Duodenal mucosa (tissue), 2 donors: Measurements from ENCODE around the gene IRF4.

Source experiments
- H3K27ac ChIP-seq: one replicate; pipeline ENCODE4 v1.7.0; 2013; ENCODE audit warnings: low read depth, low read length
- H3K27me3 ChIP-seq, 2 donors: one replicate each; pipeline ENCODE4 v1.7.0; 2013; ENCODE audit warnings: low read length in 2 of 2, control low read depth in 1 of 2; ENCODE audit not compliant: insufficient read depth in 2 of 2, control insufficient read depth in 1 of 2
- H3K36me3 ChIP-seq, 2 donors: one replicate each; pipeline ENCODE4 v1.7.0; 2013; ENCODE audit warnings: low read length in 2 of 2, control low read depth in 1 of 2; ENCODE audit not compliant: insufficient read depth in 2 of 2, control insufficient read depth in 1 of 2
- H3K4me1 ChIP-seq, 2 donors: one replicate each; pipeline ENCODE4 v1.7.0; 2013; ENCODE audit warnings: low read length in 2 of 2, control low read depth in 1 of 2; ENCODE audit not compliant: insufficient read depth in 2 of 2, control insufficient read depth in 1 of 2
- H3K4me3 ChIP-seq, 2 donors: one replicate each; pipeline ENCODE4 v1.7.0; 2013; ENCODE audit warnings: low read length in 2 of 2, low read depth in 1 of 2
- H3K9ac ChIP-seq, 2 donors: one replicate each; pipeline ENCODE4 v1.7.0; 2013; ENCODE audit warnings: low read length in 2 of 2, low read depth in 1 of 2
- H3K9me3 ChIP-seq, 2 donors: one replicate each; pipeline ENCODE4 v1.7.0; 2013; ENCODE audit warnings: low read length in 2 of 2, control low read depth in 1 of 2; ENCODE audit not compliant: control insufficient read depth in 1 of 2

Gene IRF4

GRCh38 chr6:381742-382461 lies 9.7 kb upstream of the IRF4 start:
- no peak overlapping the region for H3K4me3 ChIP-seq
- H3K9me3 ChIP-seq, result peaks cover 0 to 3% of the 10 kb centered on the region in 2 donors
- H3K9ac ChIP-seq, result no peak overlapping the region
- H3K4me1 ChIP-seq, result no peaks in the 10 kb centered on the region
- H3K27me3 ChIP-seq, result peaks cover 18 to 21% of the 10 kb centered on the region in 2 donors
- no peaks in the 10 kb centered on the region for H3K36me3 ChIP-seq
- H3K27ac ChIP-seq, result no peak overlapping the region

DNA sequence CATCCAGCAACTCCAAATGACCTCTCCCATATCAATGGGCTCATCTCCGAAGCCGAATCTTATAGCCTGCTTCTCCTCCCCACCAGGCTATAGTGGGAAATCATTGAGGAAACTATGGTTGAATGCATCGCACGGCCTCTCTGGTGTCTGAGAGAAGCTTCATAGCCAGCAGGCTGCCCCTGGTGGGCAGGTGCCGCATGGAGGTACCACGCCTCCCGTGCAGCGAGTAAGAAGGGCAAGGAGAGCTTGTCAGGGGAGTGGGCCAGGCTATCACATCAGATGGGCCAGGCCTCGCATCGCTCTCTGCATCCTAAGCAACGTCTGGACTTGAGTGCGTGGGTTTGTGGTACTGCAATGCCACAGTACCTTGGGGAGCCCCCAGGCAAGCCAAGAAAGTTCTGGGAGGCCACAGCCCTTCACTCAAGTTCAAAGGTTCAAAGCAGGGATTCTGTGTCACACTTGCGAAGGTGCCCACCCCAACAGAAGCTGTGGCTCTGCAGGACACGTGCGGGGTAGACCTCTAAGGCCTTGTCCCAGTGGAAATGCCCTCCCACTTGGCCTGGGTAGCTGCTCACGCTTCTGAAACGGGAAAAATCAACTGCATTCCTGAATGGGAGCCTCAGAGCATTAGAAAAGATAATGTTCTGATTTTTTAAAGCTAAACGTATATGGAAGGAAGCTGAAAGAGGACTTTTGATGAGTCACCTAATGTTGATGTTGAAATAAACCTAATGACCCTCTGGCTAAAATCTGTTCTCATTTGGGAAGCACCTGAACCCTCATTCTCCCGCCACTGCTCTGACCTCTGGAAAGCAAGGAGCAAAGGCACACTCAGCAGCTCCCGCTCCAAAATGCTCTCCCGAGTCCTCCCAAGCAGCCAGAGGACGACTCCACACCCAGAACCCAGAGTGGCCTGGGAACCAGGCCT lies 8.4 kb upstream of the IRF4 start:
- Histone ChIP-seq H3K36me3 (no peaks in the 10 kb centered on the region), H3K9ac (no peak overlapping the region), H3K4me3 (no peak overlapping the region), H3K27me3 (peaks cover 18 to 28% of the 10 kb centered on the region in 2 donors), H3K4me1 (no peaks in the 10 kb centered on the region), H3K9me3 (peaks cover 0 to 3% of the 10 kb centered on the region in 2 donors), H3K27ac (no peak overlapping the region)

DNA sequence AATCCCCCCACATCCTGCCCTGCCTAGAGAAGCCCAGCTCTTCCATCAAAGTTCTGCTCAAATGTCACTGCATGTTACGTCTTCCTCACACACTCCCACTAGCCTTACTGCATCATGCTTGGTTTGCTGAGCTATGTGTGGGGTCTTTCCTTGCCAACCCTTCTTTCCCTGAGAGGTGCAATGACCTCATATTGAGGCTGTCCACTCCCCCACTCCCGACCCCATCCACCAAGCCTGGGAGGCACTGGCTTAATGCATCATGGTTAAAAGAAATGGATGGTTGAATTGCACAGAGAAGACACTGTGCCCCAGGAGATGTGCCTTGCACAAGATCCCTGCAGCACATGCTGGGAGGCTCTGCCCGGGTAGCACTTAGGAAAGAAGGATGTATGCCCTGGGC lies 7.7 kb upstream of the IRF4 start:
- Histone ChIP-seq H3K9ac (no peak overlapping the region), H3K4me1 (no peaks in the 10 kb centered on the region), H3K4me3 (no peak overlapping the region), H3K27ac (no peak overlapping the region), H3K36me3 (no peaks in the 10 kb centered on the region), H3K9me3 (peaks cover 0 to 3% of the 10 kb centered on the region in 2 donors), H3K27me3 (peaks cover 18 to 29% of the 10 kb centered on the region in 2 donors)

- peaks cover 19 to 40% of the 10 kb centered on the region in 2 donors for H3K27me3 ChIP-seq
- no peaks in the 10 kb centered on the region for H3K4me1 ChIP-seq
- no peak overlapping the region for H3K9ac ChIP-seq
- H3K4me3 ChIP-seq, result no peak overlapping the region
- peaks cover 0 to 3% of the 10 kb centered on the region in 2 donors for H3K9me3 ChIP-seq
- H3K36me3 ChIP-seq, result no peaks in the 10 kb centered on the region
- no peak overlapping the region for H3K27ac ChIP-seq
Measured at GRCh38 chr6:384898-385297, 6.7 kb upstream of the IRF4 start.

GRCh38 chr6:385614-386013 lies 5.9 kb upstream of the IRF4 start:
- Histone ChIP-seq H3K36me3 (no peaks in the 10 kb centered on the region), H3K27me3 (peaks cover 18 to 47% of the 10 kb centered on the region in 2 donors), H3K27ac (no peak overlapping the region), H3K9me3 (no peaks in the 10 kb centered on the region), H3K4me1 (no peaks in the 10 kb centered on the region), H3K9ac (no peak overlapping the region), H3K4me3 (no peak overlapping the region)

DNA sequence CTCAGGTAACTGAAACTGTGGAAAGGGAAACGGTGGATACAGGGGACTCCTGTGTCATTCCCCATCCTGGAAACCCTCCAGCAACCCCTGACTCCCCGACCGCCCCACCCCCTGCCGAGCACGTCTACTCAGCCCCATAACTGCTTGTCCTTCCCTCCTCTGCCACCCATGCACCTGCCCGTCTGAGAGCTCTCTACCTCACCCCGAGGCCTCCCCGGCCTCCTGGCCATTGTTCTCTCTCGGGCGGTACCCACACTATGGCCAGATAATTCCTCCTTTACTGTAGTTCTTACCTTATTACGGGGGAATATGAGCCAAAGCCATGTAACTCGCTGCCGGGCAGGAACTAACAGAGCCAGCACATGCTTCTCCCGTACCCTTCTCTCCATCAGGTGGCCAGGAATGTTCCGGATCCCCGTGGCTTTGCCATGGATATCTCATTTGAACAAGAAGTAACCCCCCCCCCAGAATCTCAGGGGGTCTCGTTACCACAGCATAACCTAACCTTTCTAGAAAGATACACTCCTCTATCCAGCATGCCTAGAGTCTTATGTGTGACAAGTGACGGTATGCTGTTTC lies 4.8 kb upstream of the IRF4 start:
- no peak overlapping the region for H3K27ac ChIP-seq
- H3K4me1 ChIP-seq, result peaks cover 0 to under 1% of the 10 kb centered on the region in 2 donors
- peaks cover 22 to 52% of the 10 kb centered on the region in 2 donors for H3K27me3 ChIP-seq
- H3K4me3 ChIP-seq, result no peak overlapping the region
- no peaks in the 10 kb centered on the region for H3K36me3 ChIP-seq
- no peak overlapping the region for H3K9ac ChIP-seq
- H3K9me3 ChIP-seq, result no peaks in the 10 kb centered on the region

DNA sequence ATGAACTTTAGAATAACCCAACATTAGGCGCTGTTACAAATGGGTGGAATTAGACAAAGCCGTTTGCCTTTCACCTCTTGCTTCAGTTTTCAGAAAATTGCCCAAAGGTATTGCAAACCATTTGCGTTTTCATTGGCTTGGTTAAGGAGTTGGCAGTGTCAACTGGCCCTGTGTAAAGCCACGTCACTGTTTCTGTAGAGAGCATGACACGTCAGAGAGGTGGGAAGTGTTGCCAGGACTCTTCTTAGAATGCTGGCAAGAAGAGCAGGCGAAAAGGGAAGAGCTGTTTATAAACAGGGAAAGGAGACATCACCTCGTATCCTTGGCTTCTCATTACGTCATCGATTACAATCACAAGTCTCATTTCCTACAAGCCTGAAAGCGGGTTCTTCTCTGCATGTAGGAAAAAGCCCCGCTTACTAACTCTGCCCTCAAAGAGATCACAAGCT lies 4.2 kb upstream of the IRF4 start:
- no peaks in the 10 kb centered on the region for H3K36me3 ChIP-seq
- H3K4me3 ChIP-seq, result no peak overlapping the region
- no peak overlapping the region for H3K9ac ChIP-seq
- H3K27ac ChIP-seq, result no peak overlapping the region
- peaks cover 27 to 57% of the 10 kb centered on the region in 2 donors for H3K27me3 ChIP-seq
- peaks cover 0 to 4% of the 10 kb centered on the region in 2 donors for H3K4me1 ChIP-seq
- no peaks in the 10 kb centered on the region for H3K9me3 ChIP-seq

GRCh38 chr6:388202-388903 lies 3.2 kb upstream of the IRF4 start:
- Histone ChIP-seq H3K36me3 (no peaks in the 10 kb centered on the region), H3K9me3 (no peaks in the 10 kb centered on the region), H3K9ac (no peak overlapping the region), H3K27ac (no peak overlapping the region), H3K27me3 (peaks cover 29 to 57% of the 10 kb centered on the region in 2 donors), H3K4me3 (no peak overlapping the region), H3K4me1 (peaks cover 0 to 4% of the 10 kb centered on the region in 2 donors)

DNA sequence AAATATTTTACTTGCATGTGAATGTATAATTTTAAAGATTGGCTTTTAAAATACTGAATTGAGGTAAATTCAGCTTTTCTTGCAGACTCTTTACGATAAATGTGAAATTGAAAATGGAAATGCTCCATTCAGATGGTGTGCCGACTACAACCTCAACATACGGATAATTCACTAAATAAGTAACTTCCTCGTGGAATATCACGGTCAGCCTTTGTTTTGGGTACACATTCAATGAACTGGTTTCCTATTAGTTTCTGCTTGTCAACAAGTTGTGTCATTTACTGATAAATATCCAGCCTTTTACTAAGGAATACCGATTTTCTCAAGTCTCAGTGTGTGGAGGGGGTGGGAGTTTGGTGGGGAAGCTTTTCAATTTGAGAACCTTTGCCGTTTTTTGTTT lies 2.4 kb upstream of the IRF4 start:
- Histone ChIP-seq H3K27ac (no peak overlapping the region), H3K4me3 (no peak overlapping the region), H3K4me1 (peaks cover 0 to 4% of the 10 kb centered on the region in 2 donors), H3K9me3 (no peaks in the 10 kb centered on the region), H3K27me3 (peaks cover 36 to 60% of the 10 kb centered on the region in 2 donors), H3K9ac (no peak overlapping the region), H3K36me3 (no peaks in the 10 kb centered on the region)
